Activated naive CD8-positive, alpha-beta T cell treated with anti-CD3 and anti-CD28 coated beads, Interleukin-2, amount 10 ng/mL, durations not matched to agents 7 days and 5 days (primary cell): ENCODE measurements around the gene FBLN7. TPM values are rescaled to one million over a fixed set of nuclear protein-coding genes. Genes with fewer than 3 reads are reported as not detected.
"Not testable (repeated sequence)": the region's sequence is repeated elsewhere in the genome, so short reads cannot be mapped to it uniquely, and the experiment has no call there.

Experiments used
- ATAC-seq: fragments of 150-1000 bp; cut with Tn5 transposase; one replicate; pipeline ENCODE4 v1.10.0; 2021; ENCODE audit warnings: low read depth, moderate library complexity
- POLR2A ChIA-PET: fragments of 350-600 bp; sonication (Branson Sonifier 250); formaldehyde crosslinking; loops from one replicate; lab custom pipeline; 2021; ENCODE audit warnings: antibody characterized with exemption; lab: Charles Lee
- DNase-seq: peaks from one replicate; pipeline ENCODE4 v3.0.0; 2021
- H3K27ac Mint-ChIP-seq: one replicate; pipeline ENCODE4 v1.8.0; 2022; ENCODE audit warnings: mild to moderate bottlenecking, mixed read lengths
- H3K27me3 Mint-ChIP-seq: one replicate; pipeline ENCODE4 v1.8.0; 2022; ENCODE audit warnings: mild to moderate bottlenecking, moderate library complexity, mixed read lengths
- H3K36me3 Mint-ChIP-seq: one replicate; pipeline ENCODE4 v1.8.0; 2021; ENCODE audit warnings: mild to moderate bottlenecking, mixed read lengths
- H3K4me1 Mint-ChIP-seq: one replicate; pipeline ENCODE4 v1.8.0; 2021; ENCODE audit warnings: mixed read lengths
- H3K4me3 Mint-ChIP-seq: one replicate; pipeline ENCODE4 v1.8.0; 2022; ENCODE audit warnings: mild to moderate bottlenecking, moderate library complexity, mixed read lengths
- H3K9me3 Mint-ChIP-seq: one replicate; pipeline ENCODE4 v1.8.0; 2021; ENCODE audit warnings: mixed read lengths
- total RNA-seq, 2 experiments: library from RNA; stranded (reverse); gene quantifications; one replicate each; pipeline ENCODE4 v1.2.3, GENCODE V29; 2021

The FBLN7 gene
- total RNA-seq, 2 experiments from 2014 or later: 1.1 to 1.8 TPM

DNA sequence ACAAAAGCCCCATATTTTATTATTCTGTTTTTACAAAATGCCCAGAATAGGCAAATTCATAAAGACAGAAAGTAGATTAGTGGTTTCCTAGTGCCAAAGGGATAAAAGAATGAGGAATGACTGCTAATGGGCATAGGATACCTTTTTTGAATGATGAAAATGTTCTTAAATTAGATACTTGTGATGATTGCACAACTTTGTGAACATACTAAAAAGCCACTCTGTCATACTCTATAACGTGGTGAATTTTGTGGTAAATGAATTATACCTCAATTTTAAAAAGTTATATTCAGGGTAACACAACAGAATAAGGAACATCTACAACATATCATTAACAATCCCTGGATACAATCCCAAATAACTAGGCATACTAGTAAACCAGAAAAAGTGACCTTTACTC lies 9.1 kb upstream of the FBLN7 start:
- Mint-ChIP-seq H3K4me3 (no peak overlapping the region), H3K27ac (no peak overlapping the region), H3K9me3 (peaks cover 14% of the 10 kb centered on the region), H3K27me3 (peaks cover 2% of the 10 kb centered on the region), H3K4me1 (peaks cover 6% of the 10 kb centered on the region), H3K36me3 (peaks cover 16% of the 10 kb centered on the region)
- POLR2A ChIA-PET: no interaction called here
- DNase-seq (no peak), ATAC-seq (no peak)

DNA sequence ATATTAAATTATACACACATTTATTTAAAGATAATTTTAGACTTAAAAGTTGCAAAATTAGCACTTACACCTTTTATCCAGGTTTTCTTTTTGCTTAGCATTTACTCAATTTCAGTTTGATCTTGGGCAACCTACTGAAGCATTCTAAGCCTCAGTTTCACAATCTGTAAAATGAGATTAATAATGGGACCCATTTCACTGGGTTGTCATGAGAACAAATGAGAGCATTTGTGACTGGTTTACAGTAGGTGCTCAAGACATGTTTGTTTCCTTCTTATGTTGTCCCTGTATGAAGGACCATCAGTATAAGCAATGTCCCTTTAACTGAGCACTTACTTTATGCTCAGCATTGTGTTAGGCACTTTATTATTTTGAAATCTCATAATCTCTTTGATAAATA lies 4.8 kb upstream of the FBLN7 start:
- peaks cover 5% of the 10 kb centered on the region for H3K9me3 Mint-ChIP-seq
- H3K27ac Mint-ChIP-seq: no peak overlapping the region
- DNase-seq: no peak
- POLR2A ChIA-PET: no interaction called here
- peaks cover 5% of the 10 kb centered on the region for H3K36me3 Mint-ChIP-seq
- no peak overlapping the region for H3K4me3 Mint-ChIP-seq
- H3K27me3 Mint-ChIP-seq: peaks cover 21% of the 10 kb centered on the region
- ATAC-seq: no peak
- H3K4me1 Mint-ChIP-seq: peaks cover 12% of the 10 kb centered on the region

DNA sequence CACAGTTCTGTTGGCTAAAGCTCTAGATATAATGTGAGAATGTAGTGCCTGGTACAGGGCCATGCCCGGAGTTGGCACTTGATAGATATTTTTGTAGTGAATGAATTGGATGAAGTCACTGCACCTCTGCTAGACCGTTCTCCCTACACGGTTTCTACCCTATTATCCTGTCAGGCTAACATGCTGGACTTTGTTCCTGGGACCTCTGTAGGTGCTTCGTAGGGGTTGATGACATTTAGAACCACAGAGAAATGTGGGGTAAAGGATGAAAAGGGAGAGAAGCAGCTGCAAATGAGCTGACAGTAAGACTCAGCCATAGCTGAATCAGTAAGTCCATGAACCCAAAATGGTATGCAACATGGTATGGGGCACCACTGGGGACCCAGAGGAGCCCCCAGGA lies 4.1 kb upstream of the FBLN7 start:
- Mint-ChIP-seq H3K36me3 (peaks cover 5% of the 10 kb centered on the region), H3K4me1 (peaks cover 12% of the 10 kb centered on the region), H3K27me3 (peaks cover 24% of the 10 kb centered on the region), H3K4me3 (no peak overlapping the region), H3K27ac (no peak overlapping the region), H3K9me3 (peaks cover 4% of the 10 kb centered on the region)
- DNase-seq (no peak), ATAC-seq (no peak)
- POLR2A ChIA-PET: no interaction called here

DNA sequence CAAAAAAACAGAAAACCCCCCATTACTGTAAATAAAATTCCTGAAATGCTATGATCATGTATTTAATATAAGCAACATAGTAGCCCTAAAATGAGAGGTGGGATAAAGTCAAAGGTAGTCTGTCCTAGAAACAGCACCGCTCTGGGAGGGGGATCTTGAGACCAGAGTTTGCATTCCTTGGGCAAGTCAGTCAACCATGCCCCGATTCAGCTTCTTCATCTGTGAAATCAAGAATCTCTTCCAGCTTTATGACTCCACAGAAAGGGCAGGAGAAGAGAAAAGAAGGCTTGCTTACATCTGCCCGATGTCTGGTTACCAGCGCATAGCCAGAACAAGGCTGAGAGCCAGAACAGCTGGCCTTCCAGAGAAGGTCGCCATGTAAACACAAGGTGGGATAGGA lies 2.1 kb upstream of the FBLN7 start:
- ATAC-seq (no peak), DNase-seq (no peak)
- no peak overlapping the region for H3K27ac Mint-ChIP-seq
- peaks cover 4% of the 10 kb centered on the region for H3K9me3 Mint-ChIP-seq
- peaks cover 5% of the 10 kb centered on the region for H3K36me3 Mint-ChIP-seq
- POLR2A ChIA-PET: no interaction called here
- peaks cover 12% of the 10 kb centered on the region for H3K4me1 Mint-ChIP-seq
- H3K27me3 Mint-ChIP-seq: peaks cover 36% of the 10 kb centered on the region
- H3K4me3 Mint-ChIP-seq: no peak overlapping the region

DNA sequence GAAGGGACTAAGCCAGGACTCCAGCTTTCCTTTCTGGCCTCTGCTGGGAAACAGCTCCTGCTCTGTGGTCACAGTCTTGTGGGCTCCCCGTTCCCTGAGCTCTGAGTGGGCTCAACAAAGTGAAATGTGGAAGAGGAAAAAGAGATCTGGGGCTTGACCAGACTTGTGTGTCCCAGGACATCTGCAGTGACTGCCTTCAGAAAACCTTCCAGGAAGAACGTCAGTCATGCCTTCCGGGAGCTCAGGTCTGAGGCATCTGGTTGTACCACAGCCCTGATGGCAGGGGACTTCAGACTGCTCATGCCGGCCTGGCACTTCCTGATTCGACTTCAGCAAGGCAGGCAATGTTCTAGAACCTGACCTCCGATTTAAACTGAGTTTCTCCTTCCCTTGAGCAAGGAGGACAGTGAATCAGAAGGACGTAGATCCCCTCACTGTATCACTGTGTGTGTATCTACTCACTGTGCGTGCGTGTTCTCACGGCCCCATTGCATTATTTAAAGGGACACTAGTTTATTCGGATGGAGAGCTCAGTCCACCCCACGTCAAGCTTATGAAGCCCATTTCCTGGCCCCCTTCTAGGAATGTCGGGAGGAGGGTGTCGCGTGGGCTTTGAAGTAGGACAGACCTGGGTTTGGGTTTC lies 548 bp upstream of the FBLN7 start:
- H3K27ac Mint-ChIP-seq: no peak overlapping the region
- H3K4me1 Mint-ChIP-seq: peaks cover 7% of the 10 kb centered on the region
- peak overlapping the region; percentile 23 for H3K4me3 Mint-ChIP-seq
- DNase-seq: no peak
- no peak for ATAC-seq
- H3K27me3 Mint-ChIP-seq: peaks cover 42% of the 10 kb centered on the region
- peaks cover 3% of the 10 kb centered on the region for H3K36me3 Mint-ChIP-seq
- peaks cover 2% of the 10 kb centered on the region for H3K9me3 Mint-ChIP-seq
- POLR2A ChIA-PET: interaction anchor here (0.7 kb wide), 1 partner anchor 17 kb away, joined by 3 read pairs; no protein-coding TSS in a partner anchor

DNA sequence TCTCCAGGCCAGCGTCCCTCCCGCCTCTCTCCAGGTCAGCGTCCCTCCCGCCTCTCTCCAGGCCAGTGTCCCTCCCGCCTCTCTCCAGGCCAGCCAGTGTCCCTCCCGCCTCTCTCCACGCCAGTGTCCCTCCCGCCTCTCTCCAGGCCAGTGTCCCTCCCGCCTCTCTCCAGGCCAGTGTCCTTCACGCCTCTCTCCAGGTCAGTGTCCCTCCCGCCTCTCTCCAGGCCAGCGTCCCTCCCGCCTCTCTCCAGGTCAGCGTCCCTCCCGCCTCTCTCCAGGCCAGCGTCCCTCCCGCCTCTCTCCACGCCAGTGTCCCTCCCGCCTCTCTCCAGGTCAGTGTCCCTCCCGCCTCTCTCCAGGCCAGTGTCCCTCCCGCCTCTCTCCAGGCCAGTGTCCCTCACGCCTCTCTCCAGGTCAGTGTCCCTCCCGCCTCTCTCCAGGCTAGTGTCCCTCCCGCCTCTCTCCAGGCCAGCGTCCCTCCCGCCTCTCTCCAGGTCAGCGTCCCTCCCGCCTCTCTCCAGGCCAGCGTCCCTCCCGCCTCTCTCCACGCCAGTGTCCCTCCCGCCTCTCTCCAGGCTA lies 939 bp downstream of the FBLN7 start:
- H3K4me1 Mint-ChIP-seq, H3K4me3 Mint-ChIP-seq, H3K36me3 Mint-ChIP-seq, H3K9me3 Mint-ChIP-seq, POLR2A ChIA-PET, DNase-seq, H3K27ac Mint-ChIP-seq, ATAC-seq: not testable (repeated sequence)
- H3K27me3 Mint-ChIP-seq: peaks cover 46% of the 10 kb centered on the region

DNA sequence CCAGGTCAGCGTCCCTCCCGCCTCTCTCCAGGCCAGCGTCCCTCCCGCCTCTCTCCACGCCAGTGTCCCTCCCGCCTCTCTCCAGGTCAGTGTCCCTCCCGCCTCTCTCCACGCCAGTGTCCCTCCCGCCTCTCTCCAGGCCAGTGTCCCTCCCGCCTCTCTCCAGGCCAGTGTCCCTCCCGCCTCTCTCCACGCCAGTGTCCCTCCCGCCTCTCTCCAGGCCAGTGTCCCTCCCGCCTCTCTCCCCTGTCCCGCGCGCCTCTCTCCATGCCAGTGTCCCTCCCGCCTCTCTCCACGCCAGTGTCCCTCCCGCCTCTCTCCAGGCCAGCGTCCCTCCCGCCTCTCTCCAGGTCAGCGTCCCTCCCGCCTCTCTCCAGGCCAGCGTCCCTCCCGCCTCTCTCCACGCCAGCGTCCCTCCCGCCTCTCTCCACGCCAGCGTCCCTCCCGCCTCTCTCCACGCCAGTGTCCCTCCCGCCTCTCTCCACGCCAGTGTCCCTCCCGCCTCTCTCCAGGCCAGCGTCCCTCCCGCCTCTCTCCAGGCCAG lies 1.5 kb downstream of the FBLN7 start:
- peaks cover 46% of the 10 kb centered on the region for H3K27me3 Mint-ChIP-seq
- POLR2A ChIA-PET, ATAC-seq, H3K4me3 Mint-ChIP-seq, H3K36me3 Mint-ChIP-seq, H3K27ac Mint-ChIP-seq, DNase-seq, H3K4me1 Mint-ChIP-seq, H3K9me3 Mint-ChIP-seq: not testable (repeated sequence)

DNA sequence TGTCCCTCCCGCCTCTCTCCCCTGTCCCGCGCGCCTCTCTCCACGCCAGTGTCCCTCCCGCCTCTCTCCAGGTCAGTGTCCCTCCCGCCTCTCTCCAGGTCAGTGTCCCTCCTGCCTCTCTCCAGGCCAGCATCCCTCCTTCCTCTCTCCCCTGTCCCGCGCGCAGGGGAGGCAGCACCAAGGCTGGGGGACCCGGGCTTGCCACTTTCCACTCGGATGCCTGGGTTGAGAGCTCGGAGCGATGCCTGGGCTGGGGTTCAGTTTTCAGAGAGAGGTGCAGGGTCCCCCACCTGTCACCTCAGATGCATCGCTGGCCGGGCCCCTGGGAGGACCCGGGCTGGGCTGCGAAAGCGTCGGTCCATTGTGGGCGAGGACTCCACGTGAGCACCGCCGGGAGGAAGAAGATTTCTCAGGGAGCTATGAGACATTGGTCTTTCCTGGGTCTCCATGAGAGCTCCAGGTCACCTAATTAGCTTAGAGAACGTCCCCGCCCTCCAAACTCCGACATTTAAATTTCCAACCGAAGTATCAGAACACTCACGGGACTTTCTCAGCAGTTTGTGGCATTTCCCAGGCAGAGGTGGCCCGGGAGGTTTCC lies 2.1 kb downstream of the FBLN7 start:
- Mint-ChIP-seq H3K36me3 (no peaks in the 10 kb centered on the region), H3K27ac (no peak overlapping the region), H3K9me3 (no peaks in the 10 kb centered on the region), H3K4me3 (no peak overlapping the region), H3K4me1 (peaks cover 5% of the 10 kb centered on the region), H3K27me3 (peaks cover 46% of the 10 kb centered on the region)
- POLR2A ChIA-PET: no interaction called here
- DNase-seq: no peak
- no peak for ATAC-seq

DNA sequence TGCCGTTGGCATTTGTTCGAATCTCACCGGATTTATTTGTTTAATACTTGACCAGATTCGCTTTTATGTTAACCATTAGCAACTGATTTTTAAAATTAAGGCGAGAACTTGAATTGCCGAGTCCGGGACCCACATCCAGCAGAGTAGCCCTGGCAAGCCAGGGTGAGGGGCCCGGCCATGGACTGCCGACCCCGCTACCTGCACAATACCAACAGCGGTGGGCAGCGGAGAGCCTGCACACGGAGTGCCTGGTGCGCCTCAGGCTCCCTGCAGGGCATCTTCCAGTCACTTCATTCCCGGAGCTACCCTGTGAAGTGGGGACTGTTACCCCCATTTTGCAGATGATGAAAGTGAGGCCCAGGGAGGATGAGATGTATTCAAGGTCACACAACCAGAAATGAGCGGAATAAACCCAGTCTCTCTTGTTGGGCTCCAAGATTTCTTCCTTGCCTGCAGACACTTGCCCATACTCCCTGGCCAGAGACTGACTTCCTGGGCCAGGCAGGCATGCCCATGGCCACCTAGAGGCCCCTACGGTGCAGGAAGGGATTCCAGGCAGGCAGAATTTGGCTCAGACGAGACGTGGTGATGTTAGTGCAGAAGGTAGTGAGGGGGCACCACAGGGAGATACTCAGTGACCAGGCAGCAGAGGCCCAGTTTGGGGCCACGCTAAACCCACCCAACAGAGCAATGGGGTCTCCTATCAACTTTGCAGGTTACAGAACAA lies 2.9 kb downstream of the FBLN7 start:
- no peak for DNase-seq

DNA sequence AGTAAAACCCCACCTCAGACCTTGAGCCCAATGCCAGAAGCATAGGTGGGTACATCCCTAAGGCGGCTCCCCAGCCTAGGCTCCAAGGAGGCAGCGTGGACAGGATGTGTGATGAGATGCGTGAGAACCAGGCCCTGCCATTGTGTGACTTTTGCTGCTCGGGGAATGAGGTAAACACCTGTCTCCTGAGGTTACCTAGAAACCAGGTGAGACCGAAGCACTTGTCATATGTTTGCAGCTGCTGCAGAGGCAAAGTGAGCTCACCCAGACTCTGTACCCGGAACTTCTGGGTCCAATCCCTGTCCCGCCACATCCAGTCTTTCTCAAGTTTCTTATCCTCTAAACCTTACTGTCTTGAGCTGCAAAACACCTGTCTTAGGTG lies 3.4 kb downstream of the FBLN7 start:
- H3K4me1 Mint-ChIP-seq: peaks cover 5% of the 10 kb centered on the region
- H3K27me3 Mint-ChIP-seq: peaks cover 40% of the 10 kb centered on the region
- H3K27ac Mint-ChIP-seq: no peak overlapping the region
- no peaks in the 10 kb centered on the region for H3K36me3 Mint-ChIP-seq
- ATAC-seq (no peak), DNase-seq (no peak)
- POLR2A ChIA-PET: no interaction called here
- no peaks in the 10 kb centered on the region for H3K9me3 Mint-ChIP-seq
- H3K4me3 Mint-ChIP-seq: no peak overlapping the region

More for the DNA sequence above, 2.9 kb downstream of the FBLN7 start:
- H3K9me3 Mint-ChIP-seq: no peaks in the 10 kb centered on the region
- H3K36me3 Mint-ChIP-seq: no peaks in the 10 kb centered on the region
- H3K27me3 Mint-ChIP-seq: peaks cover 43% of the 10 kb centered on the region
- no peak overlapping the region for H3K27ac Mint-ChIP-seq
- no peak for ATAC-seq
- H3K4me1 Mint-ChIP-seq: peaks cover 5% of the 10 kb centered on the region
- H3K4me3 Mint-ChIP-seq: no peak overlapping the region
- POLR2A ChIA-PET: no interaction called here

DNA sequence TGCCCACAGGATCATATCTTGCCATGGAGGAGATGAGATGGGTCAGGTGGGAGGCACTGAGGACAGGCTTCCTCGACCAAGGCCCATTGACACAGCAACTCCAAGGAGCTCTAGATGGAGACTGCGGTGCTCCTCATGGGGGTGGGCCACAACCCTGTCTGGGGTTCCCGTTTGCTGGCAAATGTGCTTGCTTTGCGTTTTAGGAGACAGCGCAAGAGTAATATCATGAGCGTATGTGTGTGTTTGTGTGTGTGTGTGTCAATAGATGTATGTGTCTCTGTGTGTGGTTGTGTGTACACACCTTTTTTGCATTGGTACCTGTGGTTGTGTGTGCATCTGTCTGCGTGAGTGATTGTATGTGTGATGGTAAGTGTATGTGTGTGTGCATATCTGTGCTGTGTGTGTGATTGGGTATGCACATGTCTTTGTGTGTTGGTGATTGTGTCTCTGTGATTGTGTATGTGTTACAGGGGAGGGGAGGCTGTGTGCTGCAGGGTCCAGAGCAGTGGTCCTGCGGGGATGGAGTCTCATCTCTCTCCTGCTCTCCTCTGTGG lies 4.4 kb downstream of the FBLN7 start:
- Mint-ChIP-seq H3K27me3 (peaks cover 37% of the 10 kb centered on the region), H3K9me3 (no peaks in the 10 kb centered on the region), H3K27ac (no peak overlapping the region), H3K4me1 (peaks cover 3% of the 10 kb centered on the region), H3K36me3 (no peaks in the 10 kb centered on the region), H3K4me3 (no peak overlapping the region)
- ATAC-seq: no peak
- POLR2A ChIA-PET: no interaction called here
- no peak for DNase-seq

DNA sequence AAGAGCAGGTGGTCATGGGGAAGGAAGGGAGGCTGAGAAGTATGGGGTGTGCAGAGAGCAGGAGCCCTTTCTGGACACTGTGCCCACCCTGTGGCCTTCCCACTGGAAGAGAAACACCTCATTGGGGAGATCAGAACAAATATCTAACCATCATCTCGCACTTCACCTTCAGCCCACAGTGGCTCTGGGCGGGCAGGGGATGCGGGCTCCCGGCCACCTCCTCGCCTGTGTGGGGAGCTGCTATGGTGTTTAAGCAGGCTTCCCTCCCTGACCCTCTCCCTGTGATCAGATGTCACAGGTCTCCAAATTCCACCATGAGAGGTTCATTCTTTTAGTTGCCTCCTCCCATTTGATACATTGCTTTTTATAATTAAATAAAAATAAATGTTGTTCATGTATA lies 5.0 kb downstream of the FBLN7 start:
- POLR2A ChIA-PET: no interaction called here
- ATAC-seq: no peak

DNA sequence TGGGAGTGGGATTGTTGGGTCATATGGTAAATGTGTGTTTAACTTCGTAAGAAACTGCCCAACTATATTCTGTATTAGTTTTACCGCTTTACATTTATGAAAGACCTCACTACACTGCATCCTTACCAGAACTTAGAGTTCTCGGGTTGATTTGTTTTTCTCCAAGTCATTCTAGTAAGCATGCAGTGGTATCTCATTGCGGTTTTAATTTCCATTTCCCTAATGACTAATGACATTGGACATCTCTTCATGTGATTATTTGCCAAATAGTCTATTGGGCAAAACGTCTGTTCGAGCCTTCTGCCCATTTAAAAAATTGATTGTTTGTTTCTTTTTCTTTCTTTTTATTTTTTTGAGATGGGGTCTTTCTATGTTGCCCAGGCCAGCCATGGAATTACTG lies 6.8 kb downstream of the FBLN7 start:
- H3K36me3 Mint-ChIP-seq: no peaks in the 10 kb centered on the region
- ATAC-seq (no peak), DNase-seq (no peak)
- H3K27me3 Mint-ChIP-seq: peaks cover 36% of the 10 kb centered on the region
- POLR2A ChIA-PET: no interaction called here
- H3K9me3 Mint-ChIP-seq: no peaks in the 10 kb centered on the region
- no peaks in the 10 kb centered on the region for H3K4me1 Mint-ChIP-seq
- no peak overlapping the region for H3K27ac Mint-ChIP-seq
- no peak overlapping the region for H3K4me3 Mint-ChIP-seq

More for the DNA sequence above, 5.0 kb downstream of the FBLN7 start:
- DNase-seq: no peak
- Mint-ChIP-seq H3K36me3 (no peaks in the 10 kb centered on the region), H3K27me3 (peaks cover 37% of the 10 kb centered on the region), H3K27ac (no peak overlapping the region), H3K4me3 (no peak overlapping the region), H3K4me1 (no peaks in the 10 kb centered on the region), H3K9me3 (no peaks in the 10 kb centered on the region)
